Endothelial cell of umbilical vein (primary cell): Measurements from ENCODE around the gene C16orf87.
A peak's percentile ranks its signal among the peaks of the same experiment; 100 is the strongest.

Source experiments
- CTCF ChIP-seq, 2 donors: IDR thresholded peaks; 1 replicate in 1 of 2; 2 replicates in 1 of 2; pipeline ENCODE4 v1.5.1; 2011; ENCODE audit warnings: low read length in 2 of 2, mild to moderate bottlenecking in 2 of 2, moderate library complexity in 2 of 2, control low read depth in 1 of 2, inconsistent platforms in 1 of 2, low read depth in 1 of 2; ENCODE audit not compliant: insufficient read depth in 1 of 2; ENCODE audit errors: extremely low read depth in 1 of 2
- EZH2 ChIP-seq: IDR thresholded peaks from 2 replicates; pipeline ENCODE4 v1.6.1; 2012; ENCODE audit warnings: borderline replicate concordance, low read depth, mild to moderate bottlenecking, moderate library complexity, low read length, inconsistent platforms; ENCODE audit not compliant: severe bottlenecking
- FOS ChIP-seq: IDR thresholded peaks from 2 replicates; pipeline ENCODE4 v1.6.1; 2011; ENCODE audit warnings: mild to moderate bottlenecking, low read length, moderate library complexity, borderline replicate concordance; ENCODE audit not compliant: insufficient read depth
- JUN ChIP-seq: IDR thresholded peaks from 2 replicates; pipeline ENCODE4 v1.6.1; 2011; ENCODE audit warnings: borderline replicate concordance, low read depth; ENCODE audit not compliant: insufficient read length, insufficient read depth
- MYC ChIP-seq: IDR thresholded peaks from one replicate; pipeline ENCODE4 v1.6.1; 2011; ENCODE audit warnings: mild to moderate bottlenecking, low read depth, low read length
- POLR2A ChIP-seq: IDR thresholded peaks from 2 replicates; pipeline ENCODE4 v1.6.1; 2012; ENCODE audit warnings: low read depth, mild to moderate bottlenecking, control low read depth, low read length
- POLR2AphosphoS5 ChIP-seq: IDR thresholded peaks from 2 replicates; pipeline ENCODE4 v1.6.1; 2012; ENCODE audit warnings: low read depth, mild to moderate bottlenecking, control low read depth, low read length, moderate library complexity; ENCODE audit not compliant: insufficient read depth
- TF ChIP-seq, protein P1 (sequence below): IDR thresholded peaks from 2 replicates; pipeline ENCODE4 v1.6.1; 2011; ENCODE audit not compliant: insufficient read depth, insufficient read length

- TF ChIP-seq JUN: no peak
- no peak for TF ChIP-seq CTCF (IDR thresholded peaks at IDR 0.05; ENCODE audit: extremely low read depth in 1 of 2, insufficient read depth in 1 of 2, low read depth in 1 of 2, low read length in 2 of 2)
- peak; percentile 12 for TF ChIP-seq POLR2AphosphoS5
- peak; percentile 43 for TF ChIP-seq POLR2A
- TF ChIP-seq FOS: no peak
- TF ChIP-seq EZH2: no peak
- TF ChIP-seq, protein P1, sequence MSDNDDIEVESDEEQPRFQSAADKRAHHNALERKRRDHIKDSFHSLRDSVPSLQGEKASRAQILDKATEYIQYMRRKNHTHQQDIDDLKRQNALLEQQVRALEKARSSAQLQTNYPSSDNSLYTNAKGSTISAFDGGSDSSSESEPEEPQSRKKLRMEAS: peak; percentile 14
- TF ChIP-seq MYC: no peak
Observed at GRCh38 chr16:46830902-46831647, at the start of gene C16orf87.
